Spinal cord (tissue), 10 donors: ENCODE measurements around the gene ACAA1. TPM values are rescaled to one million over a fixed set of nuclear protein-coding genes. Genes with fewer than 3 reads are reported as not detected.

ENCODE experiments used
- DNase-seq, 6 donors: peaks; one replicate each; pipeline versions ENCODE4 v3.0.0 to v3.0.0-alpha.2; 2013 to 2015; ENCODE audit warnings: low spot score in 6 of 6, low read depth in 4 of 6
- H3K27ac ChIP-seq: one replicate; pipeline ENCODE4 v1.5.1; 2013; ENCODE audit warnings: low read depth, low read length, control low read depth
- H3K27me3 ChIP-seq: one replicate; pipeline ENCODE4 v1.6.1; 2013; ENCODE audit warnings: low read length; ENCODE audit not compliant: control insufficient read depth, insufficient read depth
- H3K36me3 ChIP-seq: one replicate; pipeline ENCODE4 v1.6.1; 2013; ENCODE audit warnings: low read length; ENCODE audit not compliant: control insufficient read depth, insufficient read depth
- H3K4me1 ChIP-seq: one replicate; pipeline ENCODE4 v1.6.1; 2013; ENCODE audit warnings: low read length; ENCODE audit not compliant: control insufficient read depth, insufficient read depth
- H3K4me3 ChIP-seq: one replicate; pipeline ENCODE4 v1.5.1; 2013; ENCODE audit warnings: low read depth, low read length, control low read depth
- H3K9me3 ChIP-seq: one replicate; pipeline ENCODE4 v1.6.1; 2013; ENCODE audit warnings: low read length; ENCODE audit not compliant: control insufficient read depth, insufficient read depth
- WGBS: methylation state at CpG from one replicate; pipeline ENCODE4 v1.1.5; 2013; ENCODE audit warnings: missing lambda C conversion rate; ENCODE audit not compliant: insufficient coverage; 5-methylcytosine and 5-hydroxymethylcytosine counted together
- polyA plus RNA-seq, 2 donors: library from polyadenylated mRNA; unstranded; fragments of 120-200 nt; gene quantifications; one replicate each; pipeline ENCODE4 v1.2.1, GENCODE V29; 2013; ENCODE audit not compliant: insufficient read length in 2 of 2
- total RNA-seq, 2 donors: library from RNA; depleted of rRNA in 1 of 2; stranded (reverse); fragments of 120-200 nt in 1 of 2; fragments of >200 nt in 1 of 2; gene quantifications; one replicate each; pipeline versions ENCODE4 v1.2.3 to v1.2.4, GENCODE V29; 2013 to 2014
- donor health status: healthy.

ACAA1 gene
- total and polyA plus RNA-seq, 4 donors: 30.2 to 100 (median 67.9) TPM

GRCh38 chr3:38130631-38131065 lies 6.3 kb downstream of the ACAA1 start:
- Histone ChIP-seq H3K27me3 (no peaks in the 10 kb centered on the region), H3K4me3 (no peak overlapping the region), H3K36me3 (peaks cover 81% of the 10 kb centered on the region), H3K27ac (no peak overlapping the region), H3K4me1 (peaks cover under 1% of the 10 kb centered on the region), H3K9me3 (no peaks in the 10 kb centered on the region)
- no peak for DNase-seq
- 69% methylated on average over 3 of the region's 3 CpGs for WGBS

GRCh38 chr3:38129058-38129457 lies 7.9 kb downstream of the ACAA1 start:
- Histone ChIP-seq H3K4me3 (no peak overlapping the region), H3K36me3 (peaks cover 92% of the 10 kb centered on the region), H3K9me3 (no peaks in the 10 kb centered on the region), H3K27me3 (no peaks in the 10 kb centered on the region), H3K27ac (no peak overlapping the region), H3K4me1 (no peaks in the 10 kb centered on the region)
- WGBS: 100% methylated on average over 3 of the region's 5 CpGs
- no peak for DNase-seq

- DNase-seq: no peak
- H3K36me3 ChIP-seq: peaks cover 84% of the 10 kb centered on the region
- 100% methylated on average over 1 of the region's 1 CpG for WGBS
Measured at GRCh38 chr3:38128303-38128655, 8.6 kb downstream of the ACAA1 start.

GRCh38 chr3:38127611-38128302 lies 9.2 kb downstream of the ACAA1 start:
- H3K9me3 ChIP-seq: no peaks in the 10 kb centered on the region
- no peaks in the 10 kb centered on the region for H3K4me1 ChIP-seq
- no peak overlapping the region for H3K27ac ChIP-seq
- H3K27me3 ChIP-seq: no peaks in the 10 kb centered on the region
- H3K4me3 ChIP-seq: no peak overlapping the region
- H3K36me3 ChIP-seq: peaks cover 85% of the 10 kb centered on the region
- no peak for DNase-seq
- 100% methylated on average over 2 of the region's 4 CpGs for WGBS

More at GRCh38 chr3:38128303-38128655, 8.6 kb downstream of the ACAA1 start:
- Histone ChIP-seq H3K4me3 (no peak overlapping the region), H3K9me3 (no peaks in the 10 kb centered on the region), H3K27ac (no peak overlapping the region), H3K4me1 (no peaks in the 10 kb centered on the region), H3K27me3 (no peaks in the 10 kb centered on the region)

- no peaks in the 10 kb centered on the region for H3K4me1 ChIP-seq
- no peak overlapping the region for H3K4me3 ChIP-seq
- no peak overlapping the region for H3K27ac ChIP-seq
- no peaks in the 10 kb centered on the region for H3K9me3 ChIP-seq
- DNase-seq: no peak
- peaks cover 85% of the 10 kb centered on the region for H3K36me3 ChIP-seq
- WGBS: 96% methylated on average over 4 of the region's 6 CpGs
- no peaks in the 10 kb centered on the region for H3K27me3 ChIP-seq
Measured at GRCh38 chr3:38126121-38126892, 10.6 kb downstream of the ACAA1 start.

- 94% methylated on average over 10 of the region's 11 CpGs for WGBS
Measured at GRCh38 chr3:38125305-38126120, 11.4 kb downstream of the ACAA1 start.

GRCh38 chr3:38124324-38125122 lies 12.4 kb downstream of the ACAA1 start:
- H3K36me3 ChIP-seq: peaks cover 87% of the 10 kb centered on the region
- H3K27me3 ChIP-seq: no peaks in the 10 kb centered on the region
- no peak for DNase-seq
- no peak overlapping the region for H3K4me3 ChIP-seq
- H3K4me1 ChIP-seq: no peaks in the 10 kb centered on the region
- WGBS: 96% methylated on average over 6 of the region's 7 CpGs
- no peaks in the 10 kb centered on the region for H3K9me3 ChIP-seq
- no peak overlapping the region for H3K27ac ChIP-seq

More at GRCh38 chr3:38125305-38126120, 11.4 kb downstream of the ACAA1 start:
- Histone ChIP-seq H3K27me3 (no peaks in the 10 kb centered on the region), H3K9me3 (no peaks in the 10 kb centered on the region), H3K4me3 (no peak overlapping the region), H3K27ac (no peak overlapping the region), H3K36me3 (peaks cover 86% of the 10 kb centered on the region), H3K4me1 (no peaks in the 10 kb centered on the region)
- DNase-seq: no peak

GRCh38 chr3:38122712-38123290 lies 14.1 kb downstream of the ACAA1 start:
- H3K9me3 ChIP-seq: no peaks in the 10 kb centered on the region
- H3K4me3 ChIP-seq: no peak overlapping the region
- no peak overlapping the region for H3K27ac ChIP-seq
- WGBS: 95% methylated on average over 9 of the region's 9 CpGs
- H3K36me3 ChIP-seq: peaks cover 83% of the 10 kb centered on the region
- peaks cover 2% of the 10 kb centered on the region for H3K4me1 ChIP-seq
- DNase-seq: no peak
- H3K27me3 ChIP-seq: no peaks in the 10 kb centered on the region
